Hematopoietic multipotent progenitor cell treated with erythropoietin and hydrocortisone succinate and interleukin-3 and kit ligand, for 8 days (in vitro differentiated cells): Measurements from ENCODE around the gene ALOX12.
"Not testable (repeated sequence)": the region's sequence is repeated elsewhere in the genome, so short reads cannot be mapped to it uniquely, and the experiment has no call there.

Experiments
- DNase-seq: peaks from one replicate; pipeline ENCODE4 v3.0.0-alpha.2; 2015

ALOX12 gene

DNA sequence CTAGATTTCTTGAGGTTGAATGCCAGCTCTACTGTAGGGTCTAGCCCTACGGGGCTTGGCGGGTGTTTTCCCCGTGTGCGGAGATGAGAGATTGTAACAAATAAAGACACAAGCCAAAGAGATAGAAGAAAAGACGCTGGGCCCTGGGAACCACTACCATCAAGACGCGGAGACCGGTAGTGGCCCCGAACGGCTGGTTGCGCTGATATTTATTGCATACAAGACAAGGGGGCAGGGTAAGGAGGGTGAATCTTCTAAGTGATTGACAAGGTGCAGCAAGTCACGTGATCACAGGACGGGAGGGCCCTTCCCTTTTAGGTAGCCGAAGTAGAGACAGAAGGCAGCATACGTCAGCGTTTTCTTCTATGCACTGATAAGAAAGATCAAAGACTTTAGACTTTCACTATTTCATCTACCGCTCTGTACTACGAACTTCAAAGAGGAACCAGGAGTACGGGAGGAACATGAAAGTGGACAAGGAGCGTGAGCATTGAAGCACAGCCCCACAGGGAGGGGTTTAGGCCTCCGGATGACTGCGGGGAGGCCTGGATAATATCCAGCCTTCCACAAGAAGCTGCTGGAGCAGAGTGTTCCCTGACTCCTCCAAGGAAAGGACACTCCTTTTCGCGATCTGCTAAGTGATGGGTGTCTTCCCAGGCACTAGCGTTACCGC, 51.0 kb downstream of the ALOX12 start:
- peak; percentile 69 for DNase-seq

DNA sequence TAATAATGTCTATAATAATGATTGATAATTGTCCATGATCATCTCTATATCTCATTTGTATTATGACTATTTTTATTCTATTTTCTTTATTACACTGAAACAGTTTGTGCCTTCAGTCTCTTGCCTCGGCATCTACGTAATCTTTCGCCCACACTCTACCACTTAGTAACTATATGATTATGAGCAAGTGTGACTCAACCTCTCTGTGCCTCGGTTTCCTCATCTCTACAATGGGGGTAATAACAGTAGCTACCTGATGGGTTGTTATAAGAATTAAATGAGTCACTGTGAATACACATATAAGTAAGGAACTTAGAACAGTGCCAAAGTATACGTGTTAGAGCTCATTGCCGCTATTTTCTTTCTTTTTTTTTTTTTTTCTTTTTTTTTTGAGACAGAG, 51.7 kb downstream of the ALOX12 start:
- DNase-seq, result no peak

GRCh38 chr17:7048968-7049367, 53.1 kb downstream of the ALOX12 start:
- DNase-seq, result no peak

GRCh38 chr17:7050583-7050982, 54.7 kb downstream of the ALOX12 start:
- DNase-seq, result not testable (repeated sequence)

DNA sequence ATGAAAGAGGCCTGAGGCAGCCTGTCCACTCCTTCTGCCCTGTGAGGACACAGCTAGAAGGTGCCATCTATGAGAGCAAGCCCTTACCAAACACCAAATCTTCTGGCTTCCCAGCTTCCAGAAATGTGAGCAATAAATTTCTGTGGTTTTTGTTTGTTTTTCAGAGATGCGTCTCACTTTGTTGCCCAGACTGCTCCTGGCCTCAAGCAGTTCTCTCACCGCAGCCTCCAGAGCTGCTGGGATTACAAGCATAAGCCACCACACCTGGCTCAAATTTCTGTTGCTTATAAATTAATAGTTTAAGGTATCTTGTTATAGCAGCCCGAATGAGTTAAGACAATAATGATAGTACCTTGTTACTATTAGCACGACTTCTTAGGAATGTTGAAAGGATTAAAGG, 60.5 kb downstream of the ALOX12 start:
- DNase-seq, result no peak

GRCh38 chr17:7058831-7059447, 63.1 kb downstream of the ALOX12 start:
- no peak for DNase-seq
